Left ventricle myocardium inferior (tissue), 1 donor: Measurements from ENCODE around the gene HMOX1. TPM values are rescaled to one million over a fixed set of nuclear protein-coding genes. Genes with fewer than 3 reads are reported as not detected.

Experiments
- DNase-seq: peaks from one replicate; pipeline ENCODE4 v3.0.0-alpha.2; 2020
- H3K27ac ChIP-seq: fragments of 200-600 bp; replicated peaks from 2 replicates; pipeline ENCODE4 v1.8.0; 2021
- H3K27me3 ChIP-seq: fragments of 200-600 bp; 2 replicates; pipeline ENCODE4 v1.8.0; 2021; ENCODE audit warnings: low read depth
- H3K36me3 ChIP-seq: fragments of 200-600 bp; 2 replicates; pipeline ENCODE4 v1.8.0; 2021
- H3K4me1 ChIP-seq: fragments of 200-600 bp; 2 replicates; pipeline ENCODE4 v1.8.0; 2021
- H3K4me3 ChIP-seq: fragments of 200-600 bp; 2 replicates; pipeline ENCODE4 v1.8.0; 2021; ENCODE audit warnings: mild to moderate bottlenecking, moderate library complexity
- H3K9me3 ChIP-seq: fragments of 200-600 bp; replicated peaks from 2 replicates; pipeline ENCODE4 v1.8.0; 2021
- intact Hi-C: fragments of 100-400 bp; cut with micrococcal nuclease; formaldehyde crosslinking; loops from one replicate; pipeline ENCODE4 v1.11.0; 2022
- total RNA-seq: library from RNA; stranded (reverse); fragmentation: NEBNext Ultra II Directional; extraction: Animal tissue kit (Norgen Biotek cat#: 25700); gene quantifications from one replicate; pipeline ENCODE4 v1.2.1, GENCODE V29; 2021
- TF ChIP-seq, protein P1 (sequence below): fragments of 200-600 bp; IDR thresholded peaks from 2 replicates; pipeline ENCODE4 v1.8.0; 2021; ENCODE audit warnings: antibody characterized with exemption, mild to moderate bottlenecking, borderline replicate concordance
- donor health status: DM: no; HTN: yes; CAD: no; lungs with severe emphysema.

Gene HMOX1
- total RNA-seq, 1 donor from 2014 or later = 4.8 TPM

DNA sequence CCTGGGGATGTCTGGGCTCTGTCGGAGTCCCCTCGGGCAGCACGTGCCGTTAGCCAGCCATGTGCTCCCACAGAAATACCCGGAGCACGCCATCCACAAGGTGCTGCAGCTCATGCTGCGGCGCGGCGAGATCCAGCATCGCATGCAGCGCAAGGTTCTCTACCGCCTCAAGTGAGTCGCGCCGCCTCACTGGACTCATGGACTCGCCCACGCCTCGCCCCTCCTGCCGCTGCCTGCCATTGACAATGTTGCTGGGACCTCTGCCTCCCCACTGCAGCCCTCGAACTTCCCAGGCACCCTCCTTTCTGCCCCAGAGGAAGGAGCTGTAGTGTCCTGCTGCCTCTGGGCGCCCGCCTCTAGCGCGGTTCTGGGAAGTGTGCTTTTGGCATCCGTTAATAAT, 43.2 kb downstream of the HMOX1 start:
- intact Hi-C loops = no loop called here
- Histone ChIP-seq H3K9me3 (no peaks in the 10 kb centered on the region), H3K36me3 (peaks cover 56% of the 10 kb centered on the region), H3K4me1 (no peaks in the 10 kb centered on the region), H3K4me3 (no peak overlapping the region), H3K27me3 (no peaks in the 10 kb centered on the region), H3K27ac (no peak overlapping the region)
- TF ChIP-seq, protein P1, sequence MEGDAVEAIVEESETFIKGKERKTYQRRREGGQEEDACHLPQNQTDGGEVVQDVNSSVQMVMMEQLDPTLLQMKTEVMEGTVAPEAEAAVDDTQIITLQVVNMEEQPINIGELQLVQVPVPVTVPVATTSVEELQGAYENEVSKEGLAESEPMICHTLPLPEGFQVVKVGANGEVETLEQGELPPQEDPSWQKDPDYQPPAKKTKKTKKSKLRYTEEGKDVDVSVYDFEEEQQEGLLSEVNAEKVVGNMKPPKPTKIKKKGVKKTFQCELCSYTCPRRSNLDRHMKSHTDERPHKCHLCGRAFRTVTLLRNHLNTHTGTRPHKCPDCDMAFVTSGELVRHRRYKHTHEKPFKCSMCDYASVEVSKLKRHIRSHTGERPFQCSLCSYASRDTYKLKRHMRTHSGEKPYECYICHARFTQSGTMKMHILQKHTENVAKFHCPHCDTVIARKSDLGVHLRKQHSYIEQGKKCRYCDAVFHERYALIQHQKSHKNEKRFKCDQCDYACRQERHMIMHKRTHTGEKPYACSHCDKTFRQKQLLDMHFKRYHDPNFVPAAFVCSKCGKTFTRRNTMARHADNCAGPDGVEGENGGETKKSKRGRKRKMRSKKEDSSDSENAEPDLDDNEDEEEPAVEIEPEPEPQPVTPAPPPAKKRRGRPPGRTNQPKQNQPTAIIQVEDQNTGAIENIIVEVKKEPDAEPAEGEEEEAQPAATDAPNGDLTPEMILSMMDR = no peak
- DNase-seq = no peak

GRCh38 chr22:35424761-35425160, 43.9 kb downstream of the HMOX1 start:
- no peak overlapping the region for H3K27ac ChIP-seq
- TF ChIP-seq, protein P1 = no peak
- no peaks in the 10 kb centered on the region for H3K27me3 ChIP-seq
- no peaks in the 10 kb centered on the region for H3K9me3 ChIP-seq
- intact Hi-C loops = no loop called here
- H3K36me3 ChIP-seq = peaks cover 49% of the 10 kb centered on the region
- DNase-seq = no peak
- no peaks in the 10 kb centered on the region for H3K4me1 ChIP-seq
- no peak overlapping the region for H3K4me3 ChIP-seq

DNA sequence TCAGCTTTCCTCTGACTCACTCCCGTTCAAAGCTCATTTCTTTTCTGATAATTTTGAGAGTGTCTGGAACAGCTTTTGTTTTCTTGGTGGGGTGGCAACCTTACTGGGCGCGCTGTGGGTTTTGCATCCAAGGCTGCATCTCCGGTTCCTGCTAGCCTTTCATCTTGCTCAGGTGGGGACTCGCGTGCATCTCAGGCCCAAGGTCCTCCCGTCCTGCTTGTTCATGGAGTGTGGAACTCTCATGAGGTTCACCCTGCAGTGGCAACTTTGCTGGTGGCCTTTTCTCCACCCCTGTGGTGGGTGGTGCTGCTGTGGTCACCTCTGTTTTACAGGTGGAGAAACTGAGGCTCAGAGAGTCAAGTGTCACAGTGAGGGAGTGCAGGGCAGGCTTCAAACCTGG, 44.6 kb downstream of the HMOX1 start:
- intact Hi-C loops = no loop called here
- H3K4me1 ChIP-seq = peaks cover 2% of the 10 kb centered on the region
- H3K9me3 ChIP-seq = no peaks in the 10 kb centered on the region
- TF ChIP-seq, protein P1 = no peak
- no peaks in the 10 kb centered on the region for H3K27me3 ChIP-seq
- peaks cover 41% of the 10 kb centered on the region for H3K36me3 ChIP-seq
- no peak for DNase-seq
- H3K4me3 ChIP-seq = no peak overlapping the region
- no peak overlapping the region for H3K27ac ChIP-seq

- peaks cover 7% of the 10 kb centered on the region for H3K4me1 ChIP-seq
- no peaks in the 10 kb centered on the region for H3K9me3 ChIP-seq
- H3K36me3 ChIP-seq = peaks cover 35% of the 10 kb centered on the region
- intact Hi-C loops = no loop called here
- no peaks in the 10 kb centered on the region for H3K27me3 ChIP-seq
- H3K4me3 ChIP-seq = no peak overlapping the region
- TF ChIP-seq, protein P1 = no peak
- DNase-seq = no peak
- H3K27ac ChIP-seq = no peak overlapping the region
Observed at GRCh38 chr22:35425971-35426800, 45.3 kb downstream of the HMOX1 start.

GRCh38 chr22:35426801-35427140, 45.9 kb downstream of the HMOX1 start:
- H3K27ac ChIP-seq = no peak overlapping the region
- peaks cover 13% of the 10 kb centered on the region for H3K4me1 ChIP-seq
- no peaks in the 10 kb centered on the region for H3K27me3 ChIP-seq
- intact Hi-C loops = no loop called here
- H3K36me3 ChIP-seq = peaks cover 29% of the 10 kb centered on the region
- no peaks in the 10 kb centered on the region for H3K9me3 ChIP-seq
- TF ChIP-seq, protein P1 = no peak
- no peak for DNase-seq
- no peak overlapping the region for H3K4me3 ChIP-seq
